Iris pigment epithelial cell (primary cell): Measurements from ENCODE around the gene PCDH17.

Experiments
- DNase-seq: peaks from one replicate; pipeline ENCODE4 v3.0.0-alpha.2; 2011; ENCODE audit warnings: low read depth

PCDH17 gene

GRCh38 chr13:57631596-57632275 is at the start of gene PCDH17:
TSS of gene PCDH17 (plus strand) at chr13:57631744. CDS start at chr13:57632547, 803 bp downstream.
- peak; percentile 37 for DNase-seq

DNA sequence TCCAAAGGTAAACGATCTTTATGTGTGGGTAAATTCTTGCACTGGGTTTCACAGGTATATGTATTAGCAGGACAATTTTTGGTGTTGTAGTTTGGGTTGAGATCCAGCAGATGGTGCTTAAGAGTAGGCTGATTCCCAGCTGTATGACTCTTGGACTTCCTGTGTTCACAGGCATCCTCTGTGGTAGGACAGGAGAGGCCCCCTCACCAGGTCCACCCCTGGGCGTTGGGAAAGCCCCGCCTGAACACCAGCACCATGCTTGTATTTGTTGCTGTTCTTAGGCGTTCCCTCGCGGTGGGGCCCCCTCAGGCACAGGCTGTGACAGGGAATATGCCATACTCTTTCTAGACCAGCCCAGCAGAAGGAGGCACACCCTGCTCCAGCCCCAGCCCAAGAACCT is 49.5 kb upstream of the PCDH17 start:
- DNase-seq, result no peak

DNA sequence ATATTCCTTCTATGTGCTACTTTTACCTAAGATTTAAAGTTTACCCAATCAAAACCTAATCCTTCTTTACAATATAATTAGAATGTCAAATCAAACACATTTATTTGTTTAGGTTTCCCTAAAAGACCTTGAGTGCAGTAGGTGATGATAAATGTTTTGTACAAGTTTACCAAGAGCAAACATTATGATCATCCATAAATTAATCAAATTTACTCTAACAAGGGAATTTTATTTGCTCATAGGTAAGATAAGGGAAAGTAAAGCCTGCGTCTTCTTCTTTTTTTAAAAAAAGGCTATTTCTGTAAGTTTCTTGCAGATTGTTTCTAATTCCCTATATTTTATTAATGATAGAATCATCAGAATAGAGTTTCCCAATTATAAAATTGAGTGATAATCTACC is 48.0 kb upstream of the PCDH17 start:
- no peak for DNase-seq

DNA sequence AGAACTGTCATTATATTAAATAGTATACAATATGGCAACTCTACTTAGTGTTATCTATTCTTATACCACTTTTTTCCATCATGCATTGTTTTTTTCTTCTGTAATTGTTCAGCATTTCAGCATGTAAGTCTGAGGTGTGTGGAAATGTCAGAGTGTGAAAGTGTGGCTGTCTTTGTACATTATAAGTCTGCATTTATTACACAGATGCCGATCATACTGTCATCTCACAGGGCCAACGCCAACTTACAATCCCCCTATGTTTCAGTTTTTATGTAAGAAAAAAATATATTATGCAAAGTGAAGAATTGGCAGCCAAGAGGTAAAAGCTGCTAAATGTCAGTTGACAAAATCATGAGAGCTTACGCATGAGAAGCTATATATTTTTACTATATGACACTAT is 42.9 kb upstream of the PCDH17 start:
- no peak for DNase-seq

DNA sequence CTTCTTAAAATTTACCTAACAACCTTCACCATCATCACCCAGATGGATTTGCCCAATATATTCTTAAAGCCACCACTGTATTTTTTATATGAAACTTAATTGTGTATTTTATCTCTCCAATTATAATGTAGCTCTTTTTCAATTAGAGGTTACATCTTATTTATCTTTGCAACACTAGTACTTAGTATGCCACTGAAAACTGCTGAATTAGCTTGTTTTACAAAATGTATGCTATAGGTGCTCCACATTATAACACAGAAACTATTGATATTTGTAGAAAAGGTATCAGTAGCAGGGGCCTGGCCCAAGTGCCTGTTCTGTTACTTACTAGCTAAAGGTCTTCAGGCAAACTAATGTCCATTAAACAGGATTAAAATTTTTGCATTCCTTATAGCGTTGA is 35.8 kb upstream of the PCDH17 start:
- DNase-seq, result no peak

DNA sequence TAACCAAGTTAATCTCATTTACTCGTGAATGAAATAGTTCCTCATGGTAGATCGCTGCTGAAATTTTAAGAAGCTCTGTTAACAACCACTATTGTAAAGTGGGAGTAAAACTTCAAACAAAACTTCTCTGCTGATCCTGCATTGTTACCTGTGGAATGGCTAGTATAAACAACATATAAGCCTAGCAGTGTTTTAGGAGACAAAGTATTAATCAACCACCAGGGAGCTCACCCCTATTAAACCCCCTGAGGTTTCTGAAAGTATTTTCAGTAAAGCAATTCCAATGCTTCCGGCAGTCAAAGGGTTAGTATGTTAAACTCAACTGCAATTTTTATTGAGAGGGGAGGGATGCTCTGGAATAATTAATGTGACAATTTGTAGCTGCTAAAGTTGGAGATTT is 30.0 kb upstream of the PCDH17 start:
- DNase-seq, result no peak

GRCh38 chr13:57604442-57604841 is 27.1 kb upstream of the PCDH17 start:
- DNase-seq, result no peak

DNA sequence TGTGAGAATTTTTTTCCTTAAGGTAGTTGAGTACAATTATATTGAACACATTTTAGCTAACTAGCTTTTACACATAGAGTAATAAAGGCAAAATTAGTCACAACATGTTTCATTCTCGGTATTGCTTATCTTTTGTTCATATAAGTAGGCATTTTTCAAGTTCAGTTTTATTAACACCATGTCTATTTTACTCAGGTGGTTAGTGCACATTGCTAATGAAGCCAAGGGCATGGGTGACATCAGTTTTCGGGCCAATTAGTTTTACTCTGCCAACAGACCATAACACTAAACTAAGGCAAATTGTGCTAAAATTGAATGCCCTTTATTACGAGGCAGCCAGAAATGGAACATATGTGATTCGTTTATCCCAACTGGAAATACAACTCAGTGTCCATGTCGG is 19.6 kb upstream of the PCDH17 start:
- no peak for DNase-seq

DNA sequence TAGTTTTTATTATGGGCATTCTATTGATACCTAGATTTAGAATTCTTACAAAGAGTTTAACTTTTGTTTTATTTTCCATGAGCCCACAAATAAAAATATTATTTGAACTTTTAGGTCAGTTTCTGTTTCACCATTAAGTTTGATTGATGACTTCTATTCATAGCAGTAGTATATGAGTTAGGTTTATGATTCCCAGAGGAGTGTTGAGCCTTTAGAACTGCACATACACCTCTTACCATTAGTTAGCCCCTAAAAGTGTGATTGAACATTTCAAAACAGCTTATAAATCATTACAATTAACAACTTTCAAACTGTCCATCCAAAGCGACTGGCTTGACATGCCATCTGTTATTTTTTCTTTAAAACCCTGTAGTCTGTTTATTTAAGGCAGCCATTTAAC is 19.0 kb upstream of the PCDH17 start:
- no peak for DNase-seq

DNA sequence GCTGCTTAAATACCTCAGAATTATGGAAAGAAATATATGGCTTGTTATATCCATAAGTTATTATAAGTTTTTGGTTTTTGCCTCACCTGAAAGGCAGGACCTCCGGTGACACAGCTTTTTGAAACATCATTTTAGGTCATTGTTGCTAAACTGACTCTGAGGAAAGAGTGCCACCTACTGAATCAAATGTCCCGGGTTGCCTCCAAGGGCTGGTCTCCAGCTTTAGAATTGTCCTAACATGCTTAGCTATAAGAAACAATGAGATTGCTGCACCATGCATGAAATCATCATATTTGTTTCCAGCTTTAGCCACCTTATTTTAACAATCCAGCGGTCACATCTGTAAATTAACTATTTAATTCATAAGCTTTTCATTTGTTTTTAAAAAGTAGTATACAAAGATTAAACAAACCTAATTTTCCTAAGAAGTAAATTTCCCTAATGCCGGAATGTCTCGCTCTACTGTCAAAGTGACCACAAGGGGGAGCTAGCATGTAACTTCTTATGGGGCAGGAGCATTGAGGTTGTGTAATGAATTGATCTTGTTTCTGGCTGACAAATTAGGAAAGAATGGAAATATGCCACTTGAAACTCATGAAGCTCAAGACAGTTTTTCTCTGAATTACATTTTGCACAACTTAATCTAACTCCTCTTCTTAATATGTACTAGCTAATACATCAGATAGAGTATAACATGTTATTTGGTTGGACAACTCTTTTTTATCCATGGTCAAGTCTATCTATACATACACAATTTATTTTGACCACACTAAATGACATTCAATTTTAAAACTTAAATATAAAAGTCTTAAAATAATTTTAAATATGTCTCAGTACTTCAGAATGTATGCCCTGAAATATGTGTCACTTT is 6.7 kb upstream of the PCDH17 start:
- peak; percentile 66 for DNase-seq

GRCh38 chr13:57627663-57628062 is 3.9 kb upstream of the PCDH17 start:
- peak; percentile 25 for DNase-seq

- DNase-seq, result no peak
Observed at GRCh38 chr13:57629391-57629804, 2.1 kb upstream of the PCDH17 start.

GRCh38 chr13:57629821-57630235 is 1.7 kb upstream of the PCDH17 start:
- DNase-seq, result peak; percentile 76

DNA sequence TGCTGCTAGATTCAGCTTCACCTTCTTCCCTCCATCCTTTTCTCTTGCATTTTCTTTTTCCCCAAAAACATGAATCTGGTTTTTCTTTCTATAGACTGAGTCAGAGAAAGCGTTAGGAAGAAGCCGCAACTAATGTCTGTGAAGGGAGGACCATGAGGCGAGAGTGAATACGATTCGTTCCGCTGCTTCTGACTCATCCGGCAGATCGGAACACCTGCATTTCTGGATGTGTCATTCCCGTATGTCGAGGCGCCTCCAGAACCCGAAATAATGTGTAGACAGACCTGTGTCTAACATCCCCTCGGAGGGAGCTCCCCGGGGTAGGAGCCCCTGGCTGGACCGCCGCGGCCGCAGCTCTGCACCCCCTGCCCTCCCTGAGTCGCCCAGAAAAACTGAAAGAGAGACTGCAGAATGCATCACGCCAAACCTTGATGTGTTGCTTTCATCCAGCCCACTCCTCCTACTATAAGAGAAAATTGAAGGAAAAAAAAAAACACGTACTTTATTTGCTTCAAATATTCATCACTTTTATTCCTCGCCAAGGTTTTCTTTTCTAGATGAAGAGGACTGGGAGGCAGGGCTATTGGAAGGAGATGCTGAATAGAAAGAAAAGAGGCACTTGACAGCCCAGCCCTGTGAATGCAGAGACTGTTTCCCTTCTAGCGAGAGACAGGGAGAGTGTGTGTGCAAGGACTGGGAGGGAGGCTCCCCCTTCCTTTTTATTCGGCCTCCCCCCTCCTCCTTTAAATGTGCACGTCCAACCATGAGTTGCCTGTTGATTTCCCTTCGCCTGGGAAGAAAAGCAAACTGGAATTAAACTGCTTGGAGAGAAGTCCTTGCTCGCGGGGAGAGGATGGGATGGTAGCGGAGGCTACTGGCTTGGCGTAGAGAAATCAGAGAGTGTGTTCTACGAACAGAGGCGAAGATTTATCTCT is 616 bp upstream of the PCDH17 start:
- peak; percentile 23 for DNase-seq

DNA sequence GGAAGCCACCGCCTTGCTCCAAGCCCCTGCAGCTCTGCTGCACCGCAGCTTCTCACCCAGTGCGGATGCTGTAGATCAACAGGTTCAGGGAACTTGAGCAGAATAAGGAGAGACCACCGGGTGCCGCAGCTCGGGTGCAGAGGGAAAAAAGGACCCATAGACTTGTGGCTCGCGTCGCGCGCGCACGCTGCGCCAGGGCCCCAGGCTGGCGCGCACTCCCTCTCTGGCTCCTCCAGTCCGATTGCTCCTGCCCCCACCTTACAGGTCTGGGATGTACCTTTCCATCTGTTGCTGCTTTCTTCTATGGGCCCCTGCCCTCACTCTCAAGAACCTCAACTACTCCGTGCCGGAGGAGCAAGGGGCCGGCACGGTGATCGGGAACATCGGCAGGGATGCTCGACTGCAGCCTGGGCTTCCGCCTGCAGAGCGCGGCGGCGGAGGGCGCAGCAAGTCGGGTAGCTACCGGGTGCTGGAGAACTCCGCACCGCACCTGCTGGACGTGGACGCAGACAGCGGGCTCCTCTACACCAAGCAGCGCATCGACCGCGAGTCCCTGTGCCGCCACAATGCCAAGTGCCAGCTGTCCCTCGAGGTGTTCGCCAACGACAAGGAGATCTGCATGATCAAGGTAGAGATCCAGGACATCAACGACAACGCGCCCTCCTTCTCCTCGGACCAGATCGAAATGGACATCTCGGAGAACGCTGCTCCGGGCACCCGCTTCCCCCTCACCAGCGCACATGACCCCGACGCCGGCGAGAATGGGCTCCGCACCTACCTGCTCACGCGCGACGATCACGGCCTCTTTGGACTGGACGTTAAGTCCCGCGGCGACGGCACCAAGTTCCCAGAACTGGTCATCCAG is 964 bp downstream of the PCDH17 start:
- no peak for DNase-seq

- DNase-seq, result no peak
Observed at GRCh38 chr13:57633141-57633949, 1.8 kb downstream of the PCDH17 start.

DNA sequence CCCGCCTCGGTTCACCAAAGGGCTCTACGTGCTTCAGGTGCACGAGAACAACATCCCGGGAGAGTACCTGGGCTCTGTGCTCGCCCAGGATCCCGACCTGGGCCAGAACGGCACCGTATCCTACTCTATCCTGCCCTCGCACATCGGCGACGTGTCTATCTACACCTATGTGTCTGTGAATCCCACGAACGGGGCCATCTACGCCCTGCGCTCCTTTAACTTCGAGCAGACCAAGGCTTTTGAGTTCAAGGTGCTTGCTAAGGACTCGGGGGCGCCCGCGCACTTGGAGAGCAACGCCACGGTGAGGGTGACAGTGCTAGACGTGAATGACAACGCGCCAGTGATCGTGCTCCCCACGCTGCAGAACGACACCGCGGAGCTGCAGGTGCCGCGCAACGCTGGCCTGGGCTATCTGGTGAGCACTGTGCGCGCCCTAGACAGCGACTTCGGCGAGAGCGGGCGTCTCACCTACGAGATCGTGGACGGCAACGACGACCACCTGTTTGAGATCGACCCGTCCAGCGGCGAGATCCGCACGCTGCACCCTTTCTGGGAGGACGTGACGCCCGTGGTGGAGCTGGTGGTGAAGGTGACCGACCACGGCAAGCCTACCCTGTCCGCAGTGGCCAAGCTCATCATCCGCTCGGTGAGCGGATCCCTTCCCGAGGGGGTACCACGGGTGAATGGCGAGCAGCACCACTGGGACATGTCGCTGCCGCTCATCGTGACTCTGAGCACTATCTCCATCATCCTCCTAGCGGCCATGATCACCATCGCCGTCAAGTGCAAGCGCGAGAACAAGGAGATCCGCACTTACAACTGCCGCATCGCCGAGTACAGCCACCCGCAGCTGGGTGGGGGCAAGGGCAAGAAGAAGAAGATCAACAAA is 2.6 kb downstream of the PCDH17 start:
- no peak for DNase-seq

DNA sequence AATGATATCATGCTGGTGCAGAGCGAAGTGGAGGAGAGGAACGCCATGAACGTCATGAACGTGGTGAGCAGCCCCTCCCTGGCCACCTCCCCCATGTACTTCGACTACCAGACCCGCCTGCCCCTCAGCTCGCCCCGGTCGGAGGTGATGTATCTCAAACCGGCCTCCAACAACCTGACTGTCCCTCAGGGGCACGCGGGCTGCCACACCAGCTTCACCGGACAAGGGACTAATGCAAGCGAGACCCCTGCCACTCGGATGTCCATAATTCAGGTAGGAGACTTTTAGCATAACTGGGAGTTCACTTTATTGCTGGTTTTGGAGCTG is 3.3 kb downstream of the PCDH17 start:
- no peak for DNase-seq

DNA sequence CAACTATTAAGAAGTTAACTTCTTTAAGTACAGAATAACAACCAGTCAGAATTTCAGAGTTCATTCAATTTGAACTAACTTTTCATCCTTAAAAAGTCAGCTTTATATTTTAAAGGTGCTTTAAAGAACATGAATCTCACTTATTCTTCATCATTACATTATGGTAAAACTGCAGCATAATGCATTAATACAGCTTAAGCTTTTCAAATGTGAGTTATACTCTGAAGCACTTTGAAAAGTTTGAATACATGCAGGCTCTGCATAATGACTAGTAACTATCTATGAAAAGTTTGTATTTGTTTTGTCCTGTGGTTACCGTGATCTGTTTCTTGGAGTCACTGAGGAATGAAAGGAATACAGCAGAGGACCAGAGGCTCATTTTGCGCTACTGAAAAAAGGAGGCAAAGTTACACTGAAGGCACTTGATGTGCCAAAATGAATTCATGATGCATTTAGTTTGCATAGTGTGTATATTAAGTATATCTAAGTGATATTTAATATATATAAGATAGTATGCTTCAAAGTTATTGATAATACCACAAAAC is 4.1 kb downstream of the PCDH17 start:
- no peak for DNase-seq
